Osteocyte (in vitro differentiated cells): ENCODE data around the gene BACE1. TPM values are rescaled to one million over a fixed set of nuclear protein-coding genes. Genes with fewer than 3 reads are reported as not detected.
"Not testable (repeated sequence)": the region's sequence is repeated elsewhere in the genome, so short reads cannot be mapped to it uniquely, and the experiment has no call there.

Experiments used
- DNase-seq: peaks from one replicate; pipeline ENCODE4 v3.0.0; 2021; ENCODE audit warnings: mixed read lengths; ENCODE audit not compliant: unreplicated experiment; ENCODE audit errors: extremely low spot score
- H3K27ac Mint-ChIP-seq: one replicate; pipeline ENCODE4 v1.8.0; 2021; ENCODE audit warnings: mild to moderate bottlenecking, mixed read lengths; ENCODE audit not compliant: unreplicated experiment
- H3K27me3 Mint-ChIP-seq: one replicate; pipeline ENCODE4 v1.8.0; 2021; ENCODE audit warnings: mixed read lengths; ENCODE audit not compliant: unreplicated experiment
- H3K36me3 Mint-ChIP-seq: one replicate; pipeline ENCODE4 v1.8.0; 2021; ENCODE audit warnings: mixed read lengths; ENCODE audit not compliant: unreplicated experiment
- H3K4me1 Mint-ChIP-seq: one replicate; pipeline ENCODE4 v1.8.0; 2021; ENCODE audit warnings: mixed read lengths; ENCODE audit not compliant: unreplicated experiment
- H3K4me3 Mint-ChIP-seq: one replicate; pipeline ENCODE4 v1.8.0; 2021; ENCODE audit warnings: mild to moderate bottlenecking, moderate library complexity, mixed read lengths; ENCODE audit not compliant: unreplicated experiment
- H3K9me3 Mint-ChIP-seq: one replicate; pipeline ENCODE4 v1.8.0; 2021; ENCODE audit warnings: mixed read lengths; ENCODE audit not compliant: unreplicated experiment
- total RNA-seq: library from RNA; stranded (reverse); gene quantifications from 2 replicates; pipeline ENCODE4 v1.2.1, GENCODE V29; 2021
- TF ChIP-seq, protein P1 (sequence below): fragments of 200-600 bp; sonication (generic); IDR thresholded peaks from 2 replicates; pipeline ENCODE4 v1.5.0; 2021; ENCODE audit warnings: antibody characterized with exemption, mild to moderate bottlenecking, moderate library complexity

Gene BACE1
- total RNA-seq, 1 donor from 2014 or later: 74.8 TPM

DNA sequence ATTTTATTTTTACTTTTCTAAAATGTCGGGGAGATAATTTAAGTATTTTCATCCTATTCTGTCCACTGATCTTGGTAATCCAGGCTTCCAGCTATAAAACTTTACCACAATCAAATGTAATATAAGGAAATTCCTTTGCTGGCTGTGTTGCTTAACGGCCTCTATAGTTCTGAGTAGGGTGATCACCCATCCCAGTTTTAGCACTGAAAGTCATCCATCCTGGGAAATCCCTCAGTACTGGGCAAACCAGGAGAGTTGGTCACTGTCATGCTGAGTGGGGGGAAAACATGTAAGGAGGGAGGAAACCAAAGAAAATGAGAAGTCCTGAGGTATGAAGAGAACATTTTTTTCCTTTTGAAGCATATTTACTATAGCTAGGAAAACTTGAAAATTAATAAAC lies 37.7 kb downstream of the BACE1 start:
- TF ChIP-seq, protein P1, sequence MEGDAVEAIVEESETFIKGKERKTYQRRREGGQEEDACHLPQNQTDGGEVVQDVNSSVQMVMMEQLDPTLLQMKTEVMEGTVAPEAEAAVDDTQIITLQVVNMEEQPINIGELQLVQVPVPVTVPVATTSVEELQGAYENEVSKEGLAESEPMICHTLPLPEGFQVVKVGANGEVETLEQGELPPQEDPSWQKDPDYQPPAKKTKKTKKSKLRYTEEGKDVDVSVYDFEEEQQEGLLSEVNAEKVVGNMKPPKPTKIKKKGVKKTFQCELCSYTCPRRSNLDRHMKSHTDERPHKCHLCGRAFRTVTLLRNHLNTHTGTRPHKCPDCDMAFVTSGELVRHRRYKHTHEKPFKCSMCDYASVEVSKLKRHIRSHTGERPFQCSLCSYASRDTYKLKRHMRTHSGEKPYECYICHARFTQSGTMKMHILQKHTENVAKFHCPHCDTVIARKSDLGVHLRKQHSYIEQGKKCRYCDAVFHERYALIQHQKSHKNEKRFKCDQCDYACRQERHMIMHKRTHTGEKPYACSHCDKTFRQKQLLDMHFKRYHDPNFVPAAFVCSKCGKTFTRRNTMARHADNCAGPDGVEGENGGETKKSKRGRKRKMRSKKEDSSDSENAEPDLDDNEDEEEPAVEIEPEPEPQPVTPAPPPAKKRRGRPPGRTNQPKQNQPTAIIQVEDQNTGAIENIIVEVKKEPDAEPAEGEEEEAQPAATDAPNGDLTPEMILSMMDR: no peak
- Mint-ChIP-seq H3K27me3 (no peaks in the 10 kb centered on the region), H3K4me1 (peaks cover 34% of the 10 kb centered on the region), H3K27ac (peak overlapping the region; percentile 8), H3K36me3 (peaks cover 39% of the 10 kb centered on the region), H3K9me3 (peaks cover 4% of the 10 kb centered on the region), H3K4me3 (no peak overlapping the region)
- no peak for DNase-seq

DNA sequence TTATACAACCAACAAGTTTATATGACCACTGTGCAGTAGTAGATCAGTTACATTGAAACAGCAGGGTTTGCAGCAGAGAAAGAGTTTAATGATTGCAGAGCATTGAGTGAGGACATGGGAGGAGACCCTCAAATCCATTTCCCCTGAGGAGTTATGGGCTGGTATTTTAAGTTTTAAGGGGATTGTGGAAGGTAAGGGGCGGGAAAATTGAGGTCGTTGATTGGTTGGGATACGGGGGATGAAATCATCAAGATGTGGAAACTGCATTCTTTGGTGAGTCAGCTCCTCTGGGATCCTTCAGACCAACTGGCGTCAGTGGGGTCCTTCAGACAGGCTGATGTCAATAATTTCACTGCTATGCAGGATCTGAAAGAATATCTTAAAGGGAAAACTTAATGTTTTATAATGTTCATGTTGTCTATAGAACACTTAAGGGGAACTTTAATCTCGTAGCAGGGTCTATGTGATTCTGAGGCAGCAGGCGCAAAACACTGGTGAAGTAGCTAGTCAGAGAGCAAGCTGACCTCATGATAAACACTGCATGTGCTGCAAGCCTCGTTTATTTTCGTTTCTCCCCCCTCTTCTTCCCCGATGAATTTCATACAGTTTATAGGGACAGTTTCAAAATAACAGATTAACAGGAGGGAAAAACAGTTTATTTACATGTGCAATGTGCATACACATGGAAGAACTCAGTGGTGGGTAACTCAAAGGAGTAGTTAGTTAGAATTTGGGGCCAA lies 42.3 kb downstream of the BACE1 start:
- H3K4me3 Mint-ChIP-seq: no peak overlapping the region
- H3K27me3 Mint-ChIP-seq: no peaks in the 10 kb centered on the region
- peaks cover 10% of the 10 kb centered on the region for H3K9me3 Mint-ChIP-seq
- TF ChIP-seq, protein P1: no peak
- peak; percentile 11 for DNase-seq
- H3K36me3 Mint-ChIP-seq: peaks cover 26% of the 10 kb centered on the region
- H3K27ac Mint-ChIP-seq: peak overlapping the region; percentile 42
- peaks cover 9% of the 10 kb centered on the region for H3K4me1 Mint-ChIP-seq

DNA sequence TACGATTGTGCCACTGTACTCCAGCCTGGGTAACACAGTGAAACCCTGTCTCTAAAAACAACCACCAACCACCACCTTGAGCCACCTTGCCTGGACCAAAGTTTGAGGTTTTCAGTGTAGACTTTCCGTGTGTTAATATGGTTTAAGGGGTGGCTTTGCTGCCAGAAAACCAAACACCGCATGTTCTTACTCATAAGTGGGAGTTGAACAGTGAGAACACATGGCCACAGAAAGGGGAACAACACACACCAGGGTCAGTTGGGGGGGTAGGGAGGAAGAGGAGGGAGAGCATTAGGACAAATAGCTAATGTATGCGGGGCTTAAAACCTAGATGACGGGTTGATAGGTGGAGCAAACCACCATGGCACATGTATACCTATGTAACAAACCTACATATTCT lies 43.9 kb downstream of the BACE1 start:
- peaks cover 33% of the 10 kb centered on the region for H3K36me3 Mint-ChIP-seq
- H3K9me3 Mint-ChIP-seq, H3K4me3 Mint-ChIP-seq, DNase-seq, H3K4me1 Mint-ChIP-seq, H3K27me3 Mint-ChIP-seq, H3K27ac Mint-ChIP-seq: not testable (repeated sequence)

DNA sequence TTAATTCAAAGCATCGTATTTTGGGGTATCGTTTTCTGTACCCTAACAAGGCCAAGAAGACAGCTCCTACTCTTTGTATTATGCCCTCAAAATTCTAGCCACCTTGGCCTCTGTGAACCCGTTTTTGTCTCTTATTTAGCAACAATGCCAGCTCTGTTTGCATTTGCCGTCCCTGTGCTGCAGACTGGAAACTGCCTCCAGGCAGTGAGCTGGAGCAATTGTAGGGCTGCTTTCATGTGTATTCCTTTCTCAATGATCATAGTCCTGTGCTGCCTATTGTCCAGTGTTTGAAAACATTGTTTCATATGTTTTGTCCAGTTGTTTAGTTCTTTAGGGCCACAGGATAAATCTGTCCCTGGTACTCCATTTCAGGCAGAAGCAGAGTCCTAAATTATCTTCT lies 44.8 kb downstream of the BACE1 start:
- no peaks in the 10 kb centered on the region for H3K27me3 Mint-ChIP-seq
- H3K4me1 Mint-ChIP-seq: peaks cover 9% of the 10 kb centered on the region
- H3K9me3 Mint-ChIP-seq: peaks cover 10% of the 10 kb centered on the region
- no peak overlapping the region for H3K4me3 Mint-ChIP-seq
- H3K36me3 Mint-ChIP-seq: peaks cover 34% of the 10 kb centered on the region
- DNase-seq: peak; percentile 8
- TF ChIP-seq, protein P1: no peak
- H3K27ac Mint-ChIP-seq: no peak overlapping the region

DNA sequence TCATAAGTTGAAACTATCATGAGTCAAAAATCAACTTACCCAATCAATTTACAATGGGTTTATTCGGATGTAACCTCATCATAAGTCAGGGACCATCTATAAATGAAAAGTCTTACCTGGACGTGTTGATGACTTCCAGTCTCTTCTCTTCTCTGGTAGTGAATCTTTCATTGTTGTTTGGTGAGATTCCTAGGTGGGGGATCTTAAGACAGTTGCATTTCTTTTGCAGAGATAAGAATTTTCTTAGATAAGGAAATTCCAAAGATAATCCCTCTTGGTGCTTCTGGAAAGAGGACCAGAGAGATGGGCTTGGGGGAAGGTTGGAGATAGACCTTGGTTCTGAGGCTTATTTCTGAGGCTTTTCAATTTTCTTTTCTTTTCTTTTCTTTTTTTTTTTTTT lies 46.2 kb downstream of the BACE1 start:
- no peak overlapping the region for H3K4me3 Mint-ChIP-seq
- no peak overlapping the region for H3K27ac Mint-ChIP-seq
- H3K4me1 Mint-ChIP-seq: peaks cover 9% of the 10 kb centered on the region
- DNase-seq: no peak
- H3K9me3 Mint-ChIP-seq: peaks cover 10% of the 10 kb centered on the region
- TF ChIP-seq, protein P1: no peak
- no peaks in the 10 kb centered on the region for H3K27me3 Mint-ChIP-seq
- H3K36me3 Mint-ChIP-seq: peaks cover 25% of the 10 kb centered on the region
